ENCODE measurements around the gene RASGEF1C.

The RASGEF1C gene

GRCh38 chr5:180053061-180053602 lies 155.9 kb downstream of the RASGEF1C start:
- peaks cover 16% of the 10 kb centered on the region; the same call in 1 of the 2 replicates for H3K27me3 ChIP-seq (ENCODE audit: low read depth, low read length)
- no peaks in the 10 kb centered on the region for H4K20me1 ChIP-seq (ENCODE audit: insufficient read depth, low read length)
- H2AFZ ChIP-seq (ENCODE audit: low read depth, low read length): no peak overlapping the region
- no peak overlapping the region for H3K4me3 ChIP-seq (ENCODE audit: low read length)
- H3K36me3 ChIP-seq (replicated peaks; ENCODE audit: low read depth, low read length): no peaks in the 10 kb centered on the region
- no peak for TF ChIP-seq EZH2phosphoT487 (IDR thresholded peaks at IDR 0.05; ENCODE audit: low read depth)
- TF ChIP-seq, protein P1, sequence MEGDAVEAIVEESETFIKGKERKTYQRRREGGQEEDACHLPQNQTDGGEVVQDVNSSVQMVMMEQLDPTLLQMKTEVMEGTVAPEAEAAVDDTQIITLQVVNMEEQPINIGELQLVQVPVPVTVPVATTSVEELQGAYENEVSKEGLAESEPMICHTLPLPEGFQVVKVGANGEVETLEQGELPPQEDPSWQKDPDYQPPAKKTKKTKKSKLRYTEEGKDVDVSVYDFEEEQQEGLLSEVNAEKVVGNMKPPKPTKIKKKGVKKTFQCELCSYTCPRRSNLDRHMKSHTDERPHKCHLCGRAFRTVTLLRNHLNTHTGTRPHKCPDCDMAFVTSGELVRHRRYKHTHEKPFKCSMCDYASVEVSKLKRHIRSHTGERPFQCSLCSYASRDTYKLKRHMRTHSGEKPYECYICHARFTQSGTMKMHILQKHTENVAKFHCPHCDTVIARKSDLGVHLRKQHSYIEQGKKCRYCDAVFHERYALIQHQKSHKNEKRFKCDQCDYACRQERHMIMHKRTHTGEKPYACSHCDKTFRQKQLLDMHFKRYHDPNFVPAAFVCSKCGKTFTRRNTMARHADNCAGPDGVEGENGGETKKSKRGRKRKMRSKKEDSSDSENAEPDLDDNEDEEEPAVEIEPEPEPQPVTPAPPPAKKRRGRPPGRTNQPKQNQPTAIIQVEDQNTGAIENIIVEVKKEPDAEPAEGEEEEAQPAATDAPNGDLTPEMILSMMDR (IDR thresholded peaks at IDR 0.05; ENCODE audit: low read depth, low read length): no peak
- no peak overlapping the region for H3K27ac ChIP-seq (ENCODE audit: low read length)
- no peak overlapping the region for H3K9ac ChIP-seq (ENCODE audit: low read length)
- no peaks in the 10 kb centered on the region for H3K79me2 ChIP-seq (ENCODE audit: low read length)
- no peaks in the 10 kb centered on the region for H3K9me3 ChIP-seq (ENCODE audit: insufficient read depth, low read length)
- H3K4me1 ChIP-seq (ENCODE audit: low read length): no peaks in the 10 kb centered on the region
- H3K4me2 ChIP-seq (ENCODE audit: low read length): no peak overlapping the region

- H2AFZ ChIP-seq (ENCODE audit: low read depth, low read length): no peak overlapping the region
- no peak overlapping the region for H3K4me2 ChIP-seq (ENCODE audit: low read length)
- no peaks in the 10 kb centered on the region for H4K20me1 ChIP-seq (ENCODE audit: insufficient read depth, low read length)
- no peaks in the 10 kb centered on the region for H3K4me1 ChIP-seq (ENCODE audit: low read length)
- H3K36me3 ChIP-seq (replicated peaks; ENCODE audit: low read depth, low read length): no peaks in the 10 kb centered on the region
- TF ChIP-seq, protein P1 (IDR thresholded peaks at IDR 0.05; ENCODE audit: low read depth, low read length): no peak
- TF ChIP-seq EZH2phosphoT487 (IDR thresholded peaks at IDR 0.05; ENCODE audit: low read depth): no peak
- H3K27me3 ChIP-seq (ENCODE audit: low read depth, low read length): peaks cover 16% of the 10 kb centered on the region; the same call in 1 of the 2 replicates
- H3K4me3 ChIP-seq (ENCODE audit: low read length): no peak overlapping the region
- no peak overlapping the region for H3K9ac ChIP-seq (ENCODE audit: low read length)
- H3K27ac ChIP-seq (ENCODE audit: low read length): no peak overlapping the region
- no peaks in the 10 kb centered on the region for H3K79me2 ChIP-seq (ENCODE audit: low read length)
- H3K9me3 ChIP-seq (ENCODE audit: insufficient read depth, low read length): no peaks in the 10 kb centered on the region
These were observed 156.7 kb downstream of the RASGEF1C start for GRCh38 chr5:180052211-180052818.
